ENCODE measurements around the gene PGM1.
A peak's percentile ranks its signal among the peaks of the same experiment; 100 is the strongest.

Gene PGM1

GRCh38 chr1:63635681-63636080 is 42.5 kb downstream of the PGM1 start:
- DNase-seq, result no peak

DNA sequence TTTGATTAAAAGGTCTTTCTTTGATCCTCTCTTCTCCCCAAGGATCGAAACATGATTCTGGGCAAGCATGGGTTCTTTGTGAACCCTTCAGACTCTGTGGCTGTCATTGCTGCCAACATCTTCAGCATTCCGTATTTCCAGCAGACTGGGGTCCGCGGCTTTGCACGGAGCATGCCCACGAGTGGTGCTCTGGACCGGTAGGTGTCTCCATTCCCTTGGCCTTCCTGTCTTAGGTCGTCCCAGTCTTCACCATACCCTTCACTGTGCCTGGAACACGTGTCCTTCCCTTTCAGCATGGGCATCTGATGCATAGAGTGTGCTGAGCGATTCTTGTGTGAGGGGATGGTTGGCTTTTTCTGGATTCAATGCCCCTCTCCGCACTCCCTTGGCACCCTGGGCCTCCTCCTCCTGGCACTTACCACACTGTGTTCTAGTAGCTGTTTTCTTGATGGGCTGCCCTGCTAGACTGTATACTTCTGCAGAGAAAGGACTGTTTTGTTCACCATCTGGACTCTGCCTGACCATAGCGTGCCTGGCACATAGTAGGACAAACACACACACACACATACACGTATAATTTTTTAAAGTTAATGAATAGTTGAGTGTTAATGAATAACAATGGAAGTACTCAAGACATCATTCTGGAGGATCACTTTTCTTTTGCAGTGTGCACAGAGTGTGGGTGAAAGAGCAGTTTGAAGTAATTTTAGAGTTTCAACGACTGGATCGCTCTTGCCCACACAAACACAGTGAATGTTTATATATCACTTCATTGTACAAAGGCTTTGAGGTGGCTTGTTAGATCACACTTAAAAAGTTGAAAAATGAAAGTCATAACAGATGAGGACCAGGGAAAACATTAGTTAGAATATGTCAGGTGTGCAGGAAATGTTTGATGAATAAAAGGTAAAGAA is 43.2 kb downstream of the PGM1 start:
- no peak for DNase-seq

DNA sequence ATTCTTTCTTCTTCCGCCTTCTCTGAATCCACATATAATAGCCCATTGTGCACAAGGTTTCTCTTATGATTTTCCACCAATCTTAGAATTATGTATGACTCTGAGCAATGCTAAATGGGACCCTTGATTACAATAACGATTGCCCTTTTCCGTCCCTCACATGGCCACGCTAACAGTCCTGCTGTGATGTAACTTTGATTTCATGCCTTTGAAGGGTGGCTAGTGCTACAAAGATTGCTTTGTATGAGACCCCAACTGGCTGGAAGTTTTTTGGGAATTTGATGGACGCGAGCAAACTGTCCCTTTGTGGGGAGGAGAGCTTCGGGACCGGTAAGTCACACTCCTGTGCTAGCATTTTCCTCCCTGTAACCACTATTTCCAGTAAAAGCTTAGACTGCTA is 45.3 kb downstream of the PGM1 start:
- DNase-seq, result no peak

GRCh38 chr1:63638875-63639274 is 45.7 kb downstream of the PGM1 start:
- DNase-seq, result no peak

- peak; percentile 26 for DNase-seq
Observed at GRCh38 chr1:63640633-63641567, 47.7 kb downstream of the PGM1 start.

- DNase-seq, result no peak
Observed at GRCh38 chr1:63641615-63642014, 48.4 kb downstream of the PGM1 start.

DNA sequence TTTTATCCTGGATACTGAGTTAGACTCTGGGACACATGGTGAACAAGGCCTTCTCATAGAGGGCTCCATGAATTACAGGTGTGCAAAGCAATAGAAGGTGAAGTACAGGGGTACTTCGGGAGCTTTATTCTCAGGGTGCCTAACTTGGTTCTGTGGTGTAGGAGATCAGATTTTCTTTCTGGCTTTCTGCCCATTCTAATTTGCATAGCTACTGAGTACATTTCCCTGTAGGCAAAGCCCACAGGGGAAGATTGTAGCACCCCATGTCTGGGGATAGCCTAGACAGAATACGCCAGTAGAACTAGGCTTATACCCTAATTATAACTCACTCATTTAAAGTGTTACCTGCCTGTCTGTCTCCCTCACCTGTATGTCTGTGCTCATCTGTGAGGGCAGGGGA is 49.7 kb downstream of the PGM1 start:
- no peak for DNase-seq

- DNase-seq, result no peak
Observed at GRCh38 chr1:63643517-63643916, 50.3 kb downstream of the PGM1 start.

GRCh38 chr1:63643926-63644325 is 50.7 kb downstream of the PGM1 start:
- no peak for DNase-seq

- DNase-seq, result no peak
Observed at GRCh38 chr1:63645317-63645716, 52.1 kb downstream of the PGM1 start.

DNA sequence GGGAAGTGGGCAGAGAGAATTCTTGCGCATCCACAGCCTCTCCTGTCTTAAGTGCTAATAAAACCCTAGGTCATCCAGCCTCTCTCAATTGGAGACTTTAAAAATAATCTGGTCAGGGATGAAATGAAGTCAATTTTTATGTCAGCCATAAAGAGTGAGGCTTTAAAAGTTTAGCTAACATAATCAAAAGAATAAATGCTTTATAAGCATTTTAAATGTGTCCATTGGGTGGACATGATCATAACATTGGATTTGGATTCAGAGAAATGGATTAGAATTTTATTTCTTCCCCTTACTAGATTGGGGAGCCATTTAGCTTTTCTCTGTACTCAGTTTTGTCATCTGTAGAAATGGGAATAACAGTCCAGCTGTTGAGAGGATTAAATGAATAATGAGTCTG is 55.5 kb downstream of the PGM1 start:
- DNase-seq, result no peak

DNA sequence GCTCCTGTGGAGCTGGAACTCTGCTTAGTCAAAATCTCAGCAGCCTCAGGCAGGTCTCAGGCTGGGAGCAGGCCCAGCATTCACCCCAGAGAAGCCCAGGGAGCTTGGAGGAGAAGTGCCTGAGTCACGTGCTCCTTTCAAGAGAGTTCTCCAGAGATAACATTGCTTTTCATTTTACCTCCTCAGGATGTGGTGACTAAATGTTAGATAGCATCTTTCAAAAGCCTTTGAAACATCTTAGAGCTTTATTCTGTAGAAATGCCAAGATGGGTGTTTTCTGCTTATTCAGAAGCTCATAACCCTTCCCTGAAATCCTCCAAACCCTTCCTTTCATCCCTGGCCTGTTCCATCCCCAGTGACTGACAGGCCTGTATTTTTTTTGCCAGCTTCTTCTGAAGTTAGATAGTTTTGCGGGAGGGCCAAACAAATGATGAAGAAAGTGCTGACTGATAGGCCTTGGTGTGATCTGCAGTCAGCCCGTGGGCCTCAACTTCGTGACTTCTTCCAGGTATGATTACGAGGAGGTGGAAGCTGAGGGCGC is 58.0 kb downstream of the PGM1 start:
- no peak for DNase-seq

DNA sequence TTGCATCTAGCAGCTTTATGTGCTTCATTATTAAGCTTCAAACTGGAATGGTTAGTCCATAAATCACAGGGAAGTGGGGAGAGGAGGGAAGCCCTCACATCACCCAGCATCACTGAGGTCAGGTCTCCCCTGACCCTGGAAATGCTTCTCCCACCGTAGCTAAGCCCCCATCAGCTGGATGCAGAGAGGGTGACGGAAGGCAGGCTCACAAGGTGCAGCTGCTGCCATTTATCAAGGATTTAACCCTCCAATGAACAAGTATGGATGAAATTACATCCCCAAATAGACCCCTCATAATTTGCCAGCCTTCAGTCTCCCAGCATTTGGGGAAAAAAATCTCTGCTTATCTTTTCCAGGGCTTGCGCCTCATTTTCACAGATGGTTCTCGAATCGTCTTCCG is 60.8 kb downstream of the PGM1 start:
- DNase-seq, result no peak

DNA sequence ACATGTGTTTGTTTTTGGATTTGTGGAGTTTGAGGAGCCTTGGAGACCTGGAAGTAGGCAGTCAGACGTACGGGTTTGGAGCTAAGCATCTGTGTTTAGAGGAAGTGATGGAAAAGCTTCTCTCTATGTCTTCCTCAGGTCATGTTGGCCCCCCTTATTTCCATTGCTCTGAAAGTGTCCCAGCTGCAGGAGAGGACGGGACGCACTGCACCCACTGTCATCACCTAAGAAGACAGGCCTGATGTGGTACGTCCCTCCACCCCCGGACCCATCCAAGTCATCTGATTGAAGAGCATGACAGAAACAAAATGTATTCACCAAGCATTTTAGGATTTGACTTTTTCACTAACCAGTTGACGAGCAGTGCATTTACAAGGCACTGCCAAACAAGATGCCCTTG is 66.2 kb downstream of the PGM1 start:
- no peak for DNase-seq

DNA sequence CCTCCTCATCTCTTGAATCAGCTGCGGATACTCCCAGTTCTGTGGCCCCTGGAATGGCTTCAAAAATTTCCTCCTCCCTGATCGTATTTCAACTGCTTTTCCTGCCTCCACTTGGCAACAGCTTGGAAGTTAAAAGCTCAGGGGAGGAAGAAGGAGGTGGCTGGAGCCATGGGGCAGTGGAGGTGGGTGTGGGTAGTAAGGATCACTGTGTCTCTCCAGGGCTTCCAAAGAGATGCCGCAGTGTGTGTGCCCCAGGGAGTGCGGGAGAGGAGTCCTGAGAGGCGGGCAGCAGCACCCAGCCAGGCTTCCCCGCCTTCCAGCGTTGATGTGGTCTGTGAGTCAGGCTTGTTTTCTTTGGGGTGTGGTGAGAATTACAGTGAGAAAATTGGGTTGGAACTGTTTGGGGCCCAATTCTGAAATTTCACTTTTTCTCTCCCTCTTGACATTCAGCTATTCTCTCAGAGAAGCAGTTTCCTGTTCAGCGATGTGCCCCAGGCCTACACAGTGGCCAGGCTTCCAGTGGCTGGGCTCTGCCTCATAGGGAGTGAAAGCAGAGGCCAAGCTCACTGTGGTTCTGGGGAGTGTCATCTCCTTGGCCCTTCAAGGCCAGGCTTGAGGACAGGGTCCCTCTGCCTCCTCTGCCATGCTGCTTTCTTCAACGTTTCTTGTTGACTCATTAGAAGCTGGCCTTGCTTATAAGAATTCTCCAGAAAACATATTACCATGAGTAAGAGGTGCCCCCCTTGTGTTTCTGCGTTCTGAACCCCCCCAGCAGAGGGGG is 69.0 kb downstream of the PGM1 start:
- no peak for DNase-seq

DNA sequence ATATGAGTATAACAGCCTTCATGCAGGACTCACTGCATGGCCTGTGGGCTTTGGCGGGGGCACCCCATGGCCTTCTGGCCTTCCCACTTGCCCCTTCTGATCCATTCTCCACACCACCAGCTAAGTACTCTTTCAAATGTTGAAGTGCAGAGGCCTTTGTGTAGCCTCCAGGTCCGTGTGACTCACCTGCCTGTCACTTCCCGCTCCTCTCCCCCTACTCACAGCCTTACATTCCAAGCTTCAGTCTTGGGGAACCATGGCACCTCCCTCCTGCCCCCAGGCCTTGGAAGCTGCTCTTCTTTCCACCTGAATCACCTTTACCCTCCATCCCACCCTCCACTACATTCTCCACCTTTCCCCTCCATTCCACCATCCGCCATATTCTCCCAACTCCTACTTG is 69.6 kb downstream of the PGM1 start:
- no peak for DNase-seq

GRCh38 chr1:63663301-63663700 is 70.1 kb downstream of the PGM1 start:
- no peak for DNase-seq

DNA sequence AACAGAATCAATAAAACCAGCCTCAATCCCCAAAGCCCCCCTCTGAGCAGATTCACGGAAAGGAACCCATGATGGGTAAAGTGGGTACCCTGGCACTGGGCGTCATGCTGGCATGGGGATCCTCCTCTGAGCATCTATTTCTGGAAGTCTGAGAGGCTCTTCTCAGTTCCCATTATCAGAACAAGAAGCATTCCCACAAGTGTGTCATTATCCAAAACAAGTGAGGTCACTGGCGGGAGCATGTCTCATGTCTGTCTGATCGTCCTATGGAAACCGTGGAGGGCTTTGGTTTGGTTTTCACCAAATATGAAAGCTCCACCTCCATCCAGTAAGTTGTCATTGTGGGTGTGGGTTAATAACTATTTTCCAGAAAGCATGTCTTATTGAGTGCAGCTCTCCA is 70.7 kb downstream of the PGM1 start:
- no peak for DNase-seq

- no peak for DNase-seq
Observed at GRCh38 chr1:63664742-63665141, 71.5 kb downstream of the PGM1 start.

DNA sequence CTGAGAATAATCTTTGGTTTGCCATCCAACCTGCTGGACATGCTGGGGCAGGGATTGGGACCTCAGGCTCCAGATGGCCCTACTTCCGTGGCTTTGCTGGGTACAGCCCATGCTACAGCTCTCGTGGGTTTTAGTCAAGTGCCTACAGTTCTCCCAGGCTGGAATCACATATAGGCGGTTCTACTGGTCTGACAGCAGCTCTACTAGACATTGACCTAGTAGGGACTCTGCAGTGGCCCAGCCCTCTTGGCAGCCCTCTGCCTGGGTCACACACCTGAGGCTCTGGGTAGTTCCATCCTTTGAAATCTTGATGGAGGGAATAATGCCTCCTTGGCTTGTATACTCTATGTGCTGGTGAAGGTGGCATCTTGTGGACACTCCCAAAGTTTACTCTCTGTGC is 72.2 kb downstream of the PGM1 start:
- DNase-seq, result no peak

DNA sequence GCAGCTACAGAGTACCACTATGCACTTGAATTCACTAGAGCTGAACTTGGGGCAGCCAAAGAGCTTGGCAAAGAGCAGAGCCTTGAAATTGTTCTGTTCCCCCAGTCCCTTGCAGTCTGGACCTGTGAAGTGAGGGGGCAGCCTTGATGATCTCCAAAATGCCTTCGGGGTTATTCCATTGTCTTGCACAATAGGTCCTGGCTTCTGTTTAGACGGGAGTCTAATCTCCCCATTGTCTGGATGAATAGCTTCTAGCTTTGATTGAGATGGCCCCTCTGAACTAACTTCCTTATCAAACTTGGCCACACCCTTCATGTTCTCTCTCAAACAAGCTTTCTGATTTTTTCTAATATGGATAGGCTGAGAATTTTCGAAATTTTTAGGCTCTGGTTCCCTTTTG is 72.6 kb downstream of the PGM1 start:
- DNase-seq, result no peak

DNA sequence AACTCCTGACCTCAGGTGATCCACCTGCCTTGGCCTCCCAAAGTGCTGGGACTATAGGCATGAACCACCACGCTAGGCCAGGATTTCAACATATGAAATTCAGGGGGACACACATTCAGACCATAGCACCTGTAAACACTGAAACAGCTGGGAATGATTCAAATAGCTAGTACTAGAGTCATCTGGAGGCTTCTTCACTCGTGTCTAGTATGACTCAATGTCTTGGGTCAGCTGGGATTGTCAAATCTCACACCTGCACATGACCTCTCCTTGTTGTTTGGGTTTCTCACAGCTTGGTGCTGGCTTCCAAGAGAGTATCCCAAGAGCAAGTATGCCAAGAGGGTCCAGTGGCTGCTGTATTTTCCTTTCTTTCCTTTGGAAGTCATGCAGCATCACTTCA is 75.1 kb downstream of the PGM1 start:
- DNase-seq, result no peak

All from inflammatory macrophage treated with lipopolysaccharide for 4 hours (primary cell).